GM18526 (cell line): Measurements from ENCODE around the gene PRKAB2.

Experiments
- POLR2A ChIP-seq: IDR thresholded peaks from 3 replicates; pipeline ENCODE4 v1.6.1; 2011; ENCODE audit not compliant: insufficient read length; ENCODE audit errors: extremely low read depth

Gene PRKAB2

GRCh38 chr1:147201786-147202185, 29.5 kb upstream of the PRKAB2 start:
- TF ChIP-seq POLR2A: no peak

GRCh38 chr1:147201276-147201675, 29.0 kb upstream of the PRKAB2 start:
- TF ChIP-seq POLR2A: no peak

- no peak for TF ChIP-seq POLR2A
These were observed 17.2 kb upstream of the PRKAB2 start for GRCh38 chr1:147189514-147189913.

DNA sequence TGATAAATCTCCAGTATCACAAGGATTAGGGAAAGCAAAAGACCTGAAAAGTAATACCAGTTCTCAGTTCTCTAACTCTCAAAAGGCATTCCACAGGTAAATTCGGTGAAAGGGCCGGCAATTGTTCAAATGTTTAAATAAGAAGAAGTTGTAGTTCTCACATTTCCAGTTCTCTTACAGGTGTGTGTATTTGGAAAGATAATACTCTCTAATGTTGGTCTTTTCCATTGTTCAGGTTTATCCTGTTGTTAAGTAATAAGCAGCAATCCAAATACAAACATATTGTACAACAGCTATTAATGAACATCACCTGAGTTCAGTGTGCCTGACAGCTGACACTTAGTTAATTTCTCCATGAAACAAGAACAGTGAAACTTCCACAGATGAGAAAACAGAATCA, 13.2 kb upstream of the PRKAB2 start:
- no peak for TF ChIP-seq POLR2A

DNA sequence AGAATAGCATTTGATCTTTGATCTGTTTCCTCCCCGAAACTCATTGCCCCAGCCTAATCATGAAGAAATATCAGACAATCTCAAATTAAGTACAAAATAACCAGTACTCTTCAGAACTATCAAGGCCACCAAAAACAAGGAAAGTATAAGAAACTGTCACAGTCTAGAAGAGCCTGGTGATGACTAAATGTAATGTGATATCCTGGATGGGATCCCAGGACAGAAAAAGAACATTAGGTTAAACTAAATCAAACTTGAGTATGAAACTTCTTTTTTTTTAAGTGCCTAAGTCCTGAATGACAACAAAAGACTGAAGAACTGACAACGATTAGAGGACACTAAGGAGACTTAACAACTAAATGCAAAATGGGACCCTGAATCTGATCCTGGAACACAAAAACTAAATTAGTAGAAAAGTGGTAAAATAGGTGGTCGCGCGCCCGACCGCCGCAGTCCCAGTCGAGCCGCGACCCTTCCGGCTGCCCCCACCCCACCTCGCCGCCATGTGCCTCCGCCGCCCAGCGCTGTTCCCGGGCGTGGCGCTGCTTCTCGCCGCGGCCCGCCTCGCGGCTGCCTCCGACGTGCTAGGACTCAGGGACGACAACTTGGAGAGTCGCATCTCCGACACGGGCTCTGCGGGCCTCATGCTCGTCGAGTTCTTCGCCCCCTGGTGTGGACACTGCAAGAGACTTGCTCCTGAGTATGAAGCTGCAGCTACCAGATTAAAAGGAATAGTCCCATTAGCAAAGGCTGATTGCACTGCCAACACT, 5.5 kb upstream of the PRKAB2 start:
- no peak for TF ChIP-seq POLR2A

DNA sequence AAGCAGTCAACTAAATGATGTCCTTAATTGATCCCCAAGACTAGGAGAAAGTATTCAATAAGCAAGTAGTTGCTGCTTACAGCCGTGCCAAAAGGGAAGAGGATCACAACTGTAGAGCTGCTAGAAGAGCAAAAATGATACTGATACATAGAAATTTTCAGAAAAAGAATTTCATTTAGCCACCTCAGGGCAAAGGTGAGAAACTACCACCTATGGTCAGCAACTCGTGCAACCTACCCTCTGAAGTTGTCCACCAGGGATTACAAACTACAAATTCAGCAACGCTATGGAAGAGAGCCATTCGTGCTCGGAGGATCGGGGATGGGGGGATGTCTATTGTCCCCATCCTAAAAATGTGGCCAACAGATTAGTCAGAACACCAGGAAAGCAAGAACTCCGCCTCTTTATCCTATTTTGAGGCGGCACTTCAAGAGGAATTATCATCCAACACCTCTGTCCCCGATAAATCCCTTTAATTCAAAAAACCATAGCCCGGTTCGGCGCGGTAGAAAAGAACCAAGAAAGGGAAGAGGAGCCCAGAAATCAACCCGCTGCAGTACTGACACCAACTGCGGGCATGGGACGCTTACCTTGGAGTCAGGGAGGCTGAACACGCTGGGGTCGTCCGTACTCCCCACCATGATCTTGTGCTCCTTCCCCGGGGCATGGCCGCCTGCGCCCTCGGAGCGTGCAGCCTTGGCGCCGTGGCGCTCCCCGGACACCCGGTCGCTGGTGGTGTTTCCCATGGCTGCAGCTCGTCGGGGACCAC, 687 bp downstream of the PRKAB2 start:
- TF ChIP-seq POLR2A: no peak

DNA sequence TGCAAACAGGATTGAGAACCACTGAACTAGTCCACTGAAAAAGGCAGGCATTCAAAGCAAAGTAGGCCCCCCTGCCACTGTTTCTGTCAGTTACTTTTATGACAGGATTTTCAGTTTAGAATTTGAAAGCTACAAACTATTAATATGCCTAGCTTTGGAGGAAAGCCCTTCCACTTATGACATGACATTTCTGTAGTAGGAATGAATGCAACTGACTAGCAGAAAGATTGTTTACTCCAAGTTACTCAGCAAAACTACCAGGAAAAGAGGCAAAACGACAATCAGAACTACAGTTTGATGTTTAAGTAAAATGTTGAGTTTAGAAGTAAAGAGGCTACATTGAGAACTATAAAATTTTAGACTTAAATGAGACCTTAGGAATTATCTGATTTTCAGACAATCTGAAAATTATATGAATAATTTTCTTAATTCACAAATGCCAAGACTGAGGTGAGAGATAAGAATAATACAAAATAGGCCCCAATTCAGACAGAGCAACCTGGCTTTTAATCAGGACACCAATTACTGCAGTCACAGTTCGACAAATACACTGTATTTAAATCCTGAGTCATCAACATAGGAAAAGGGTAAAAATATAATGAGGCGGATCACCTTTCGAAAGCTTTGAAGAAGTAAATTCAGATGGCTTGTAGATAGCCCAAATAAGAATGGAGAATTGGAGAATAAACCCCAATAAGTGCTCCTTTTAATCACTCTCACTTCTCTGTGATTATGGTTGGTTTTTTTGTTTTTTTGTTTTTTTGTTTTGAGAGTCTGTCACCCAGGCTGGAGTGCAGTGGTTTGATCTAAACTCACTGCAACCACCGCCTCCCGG, 2.2 kb downstream of the PRKAB2 start:
- TF ChIP-seq POLR2A: no peak

- no peak for TF ChIP-seq POLR2A
These were observed 3.1 kb downstream of the PRKAB2 start for GRCh38 chr1:147169171-147169570.

DNA sequence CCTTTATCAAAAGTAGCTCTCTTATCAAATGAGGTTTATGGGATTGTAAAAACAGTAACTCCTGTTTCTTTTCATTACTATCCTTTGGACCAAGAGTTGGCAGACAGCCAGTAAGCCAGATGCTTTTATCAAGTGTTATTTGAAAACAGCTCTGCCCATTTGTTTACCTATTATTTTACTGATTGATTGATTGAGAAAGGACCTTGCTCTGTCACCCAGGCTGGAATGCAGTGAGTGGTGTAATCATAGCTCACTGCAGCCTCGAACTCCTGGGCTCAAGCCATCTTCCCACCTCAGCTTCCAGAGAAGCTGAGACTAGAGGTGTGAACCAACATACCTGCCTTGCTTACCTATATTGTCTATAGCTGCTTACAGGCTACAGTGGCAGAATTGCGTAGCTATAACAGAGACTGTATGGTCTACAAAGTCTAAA, 3.6 kb downstream of the PRKAB2 start:
- no peak for TF ChIP-seq POLR2A

DNA sequence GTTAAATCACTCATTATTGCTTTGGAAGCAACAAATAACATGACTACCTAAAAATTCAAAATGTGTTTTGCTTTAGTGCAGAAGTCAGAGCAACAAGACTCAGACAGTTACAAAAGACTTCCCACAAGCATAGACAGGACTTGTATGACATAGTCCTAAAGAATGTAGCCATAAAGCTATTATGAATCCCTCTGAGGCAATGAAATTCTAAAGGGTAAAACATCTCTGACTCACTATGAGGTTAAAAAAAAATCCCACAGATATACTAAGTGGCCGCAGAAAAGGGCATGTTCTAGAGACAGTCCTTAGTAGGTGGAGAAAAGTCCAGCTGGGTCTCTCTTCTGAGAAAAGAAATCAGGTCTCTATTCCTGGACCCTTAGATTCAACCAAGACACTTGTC, 4.9 kb downstream of the PRKAB2 start:
- no peak for TF ChIP-seq POLR2A

DNA sequence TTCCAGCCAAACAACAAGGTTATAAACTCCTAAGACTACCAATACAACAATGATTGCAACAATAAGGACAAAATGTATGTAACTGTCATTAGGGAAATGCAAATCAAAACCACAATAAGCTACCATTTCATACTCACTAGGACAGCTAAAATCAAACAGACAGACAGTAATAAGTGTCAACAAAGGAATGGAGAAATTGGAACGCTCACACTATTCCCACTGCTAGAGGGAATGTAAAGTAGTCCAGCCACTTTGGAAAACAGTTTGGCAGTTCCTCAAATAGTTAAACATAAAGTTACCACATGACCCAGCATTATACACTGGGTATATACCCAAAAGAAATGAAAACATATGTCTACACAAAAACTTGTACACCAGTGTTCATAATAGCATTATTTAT, 9.3 kb downstream of the PRKAB2 start:
- TF ChIP-seq POLR2A: no peak

DNA sequence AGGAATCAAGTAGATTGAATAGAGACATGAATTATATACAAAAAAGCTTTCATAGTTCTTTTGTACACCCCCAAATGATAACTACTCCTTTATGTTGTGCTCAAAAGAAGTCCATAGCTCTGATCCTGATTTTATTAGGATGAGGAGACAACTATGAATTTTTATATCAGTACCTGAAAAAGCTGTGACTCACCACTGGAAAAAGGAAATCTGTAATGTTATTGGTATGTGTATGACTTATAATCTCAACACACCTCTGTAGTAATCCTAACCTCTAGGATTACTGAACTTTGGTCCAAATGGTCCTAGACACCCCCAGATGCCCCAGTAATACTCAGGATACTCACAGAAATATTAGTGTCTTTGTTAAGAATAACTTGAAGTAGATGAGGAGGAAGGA, 10.2 kb downstream of the PRKAB2 start:
- no peak for TF ChIP-seq POLR2A

- TF ChIP-seq POLR2A: no peak
These were observed 15.6 kb downstream of the PRKAB2 start for GRCh38 chr1:147156642-147157041.

DNA sequence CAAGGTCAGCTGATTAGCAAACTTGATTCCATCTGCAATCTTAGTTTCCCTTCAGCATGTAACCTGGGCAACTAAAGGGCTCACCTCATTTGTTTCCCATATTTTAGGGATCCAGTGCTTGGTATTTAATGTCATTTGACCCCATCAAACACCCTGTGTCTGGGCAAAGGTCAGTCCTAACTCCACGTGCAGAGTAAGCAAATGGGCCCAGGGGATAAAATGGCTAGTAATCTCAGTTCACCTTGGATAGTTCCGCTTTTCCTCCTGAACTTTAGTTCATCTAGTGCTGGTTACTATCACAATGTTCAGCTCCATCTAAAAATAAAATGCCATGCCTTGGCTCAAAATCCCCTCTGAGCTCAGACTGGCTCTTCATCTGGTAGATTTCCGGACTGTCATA, 19.5 kb downstream of the PRKAB2 start:
- no peak for TF ChIP-seq POLR2A

DNA sequence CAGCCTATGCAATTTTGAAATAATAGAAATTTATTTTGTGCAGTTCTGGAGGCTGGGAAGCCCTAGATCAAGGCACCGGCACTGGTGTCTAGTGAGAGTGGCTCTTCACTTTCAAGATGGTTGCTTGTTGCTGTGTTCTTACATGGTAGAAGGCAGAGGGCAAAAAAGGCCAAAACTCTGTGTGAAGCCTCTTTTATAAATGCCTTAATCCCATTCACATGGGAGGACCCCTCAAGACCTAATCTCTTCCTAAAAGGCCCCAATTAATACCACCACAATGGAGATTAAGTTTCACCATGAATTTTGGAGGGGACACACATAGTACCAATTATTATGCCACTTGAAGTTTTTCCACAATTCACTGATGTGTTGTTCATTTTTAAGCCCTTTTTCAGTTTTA, 21.0 kb downstream of the PRKAB2 start:
- no peak for TF ChIP-seq POLR2A

DNA sequence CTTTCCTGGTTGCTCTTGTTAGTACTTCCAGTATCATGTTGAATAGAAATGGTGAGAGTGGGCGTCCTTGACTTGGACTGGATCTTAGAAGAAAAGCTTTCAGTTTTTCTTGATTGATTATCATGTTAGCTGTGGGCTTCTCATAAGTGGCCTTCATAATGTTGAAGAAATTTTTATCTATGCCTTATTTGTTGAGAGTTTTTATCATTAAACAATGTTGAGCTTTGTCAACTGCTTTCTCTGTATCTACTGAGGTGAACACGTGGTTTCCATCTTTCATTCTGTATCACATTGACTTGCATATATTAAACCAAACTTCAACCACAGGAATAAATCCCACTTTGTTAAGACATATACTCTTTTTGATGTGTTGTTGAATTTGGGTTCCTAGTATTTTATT, 29.4 kb downstream of the PRKAB2 start:
- no peak for TF ChIP-seq POLR2A
